COLO668 (cell line): Measurements from ENCODE around the gene FBRS.
"Not testable (repeated sequence)": the region's sequence is repeated elsewhere in the genome, so short reads cannot be mapped to it uniquely, and the experiment has no call there.

Experiments used
- DNase-seq: peaks from one replicate; lab custom pipeline; 2025; ENCODE audit not compliant: unreplicated experiment; lab: John Stamatoyannopoulos, UW

The FBRS gene

DNA sequence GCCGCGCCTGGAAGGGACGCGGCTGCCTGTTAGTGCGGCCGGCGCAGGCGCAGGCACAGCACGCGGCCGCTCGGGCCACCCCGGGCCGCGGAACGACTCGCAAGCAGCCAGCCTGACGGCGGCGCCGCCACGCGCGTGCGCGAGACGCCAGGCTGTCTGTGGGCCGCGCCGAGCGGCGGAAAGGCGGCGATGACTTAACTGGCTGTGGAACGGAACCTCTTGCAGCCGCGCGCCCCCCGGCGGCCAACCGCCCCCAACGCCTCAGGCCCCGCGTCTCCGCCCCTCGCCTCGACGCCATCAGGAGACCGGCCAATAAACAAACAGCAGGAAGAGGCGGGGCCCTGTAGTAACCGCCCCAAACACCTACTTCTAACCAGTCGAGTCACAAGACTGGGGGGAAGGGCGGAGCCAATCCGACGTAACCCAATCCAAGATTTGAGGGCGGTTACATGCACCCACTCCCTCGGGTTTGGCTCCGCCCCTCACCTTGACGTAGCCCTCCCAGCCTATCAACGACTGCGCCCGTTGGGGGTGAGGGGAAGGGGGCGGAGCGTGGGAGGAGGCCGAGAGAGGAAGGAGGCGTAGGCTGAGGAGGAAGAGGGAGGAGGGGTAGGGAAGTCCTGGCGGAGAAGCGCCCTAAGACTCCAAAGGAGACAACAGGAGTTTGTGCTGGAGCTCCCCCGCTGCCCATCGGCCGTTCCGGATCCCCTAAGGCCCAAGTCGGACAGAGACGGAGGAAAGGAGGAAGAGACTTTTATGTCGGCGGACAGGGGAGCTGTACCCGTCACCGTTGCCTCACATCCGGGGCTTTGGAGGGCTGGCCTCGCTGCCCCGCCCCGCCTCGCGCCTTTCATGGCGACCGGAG is at the start of gene FBRS:
TSS of gene FBRS (plus strand) at position 566 of the 865 bp plus-strand sequence. CDS start 1,088 bp downstream, outside the sequence.
- DNase-seq, result peak; percentile 100

GRCh38 chr16:30609002-30609925 is 49.0 kb upstream of the FBRS start:
- DNase-seq, result peak; percentile 54

GRCh38 chr16:30609926-30610839 is 48.0 kb upstream of the FBRS start, which contains the start of gene ZNF689:
TSS of gene ZNF689 (minus strand) at chr16:30610389. CDS start at chr16:30610041, 348 bp downstream.
- DNase-seq, result peak; percentile 94

DNA sequence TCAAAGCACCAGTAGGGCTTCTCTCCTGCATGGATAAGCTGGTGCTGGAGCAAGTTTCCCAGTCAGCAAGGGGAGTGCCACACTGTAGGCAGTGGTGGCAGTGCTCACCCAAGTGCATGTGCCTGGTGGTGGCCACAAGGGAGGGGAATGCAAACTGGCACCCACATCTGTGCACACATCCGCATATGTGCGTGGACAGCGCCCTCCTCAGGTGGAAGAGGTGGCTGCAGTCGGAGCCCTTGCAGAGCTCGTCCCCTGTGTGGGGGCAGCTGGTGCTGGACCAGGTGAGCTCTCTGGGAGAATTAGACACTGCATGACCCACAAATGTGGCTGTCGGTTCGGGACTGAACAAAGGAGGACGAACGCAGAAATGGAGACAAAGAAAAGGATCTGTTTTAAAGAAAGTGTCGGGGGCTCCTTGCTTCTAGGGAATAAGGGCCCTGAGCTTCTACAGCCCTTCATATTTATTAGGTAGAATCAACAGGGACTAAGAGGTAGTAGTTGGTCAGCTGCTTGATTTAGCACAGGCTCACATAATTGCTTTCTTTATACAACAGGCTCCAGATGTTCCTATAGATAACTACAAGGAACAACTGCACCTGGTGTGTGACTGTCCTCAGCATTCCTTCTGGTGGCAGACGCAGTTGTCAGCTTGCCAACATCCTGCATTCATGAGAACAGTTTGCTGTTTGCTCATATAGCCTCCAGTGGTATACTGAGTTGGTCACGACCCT is 42.7 kb upstream of the FBRS start:
- DNase-seq, result peak; percentile 54

GRCh38 chr16:30619202-30619601 is 39.0 kb upstream of the FBRS start:
- DNase-seq, result no peak

DNA sequence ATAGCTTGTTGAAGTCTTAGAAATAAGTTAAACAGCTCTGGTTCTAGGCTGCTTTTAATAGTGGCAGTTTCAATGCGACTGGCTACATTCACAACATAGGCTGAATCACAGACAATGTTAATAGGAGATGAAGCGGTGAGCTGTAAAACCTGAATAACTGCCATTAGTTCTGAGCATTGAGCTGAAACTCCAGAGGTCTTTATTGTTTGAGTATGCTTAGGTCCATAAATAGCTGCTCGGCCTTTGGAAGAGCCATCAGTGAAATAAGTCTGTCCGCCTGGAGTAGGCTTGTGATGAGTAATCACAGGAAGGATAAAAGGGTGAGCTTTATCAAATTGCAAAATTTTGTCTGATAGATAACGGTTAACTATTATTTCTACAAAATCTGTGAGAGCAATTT is 38.6 kb upstream of the FBRS start:
- no peak for DNase-seq

- no peak for DNase-seq
Measured at GRCh38 chr16:30620169-30620568, 38.1 kb upstream of the FBRS start.

GRCh38 chr16:30621765-30622164 is 36.5 kb upstream of the FBRS start:
- no peak for DNase-seq

- no peak for DNase-seq
Measured at GRCh38 chr16:30622455-30623032, 35.7 kb upstream of the FBRS start.

- no peak for DNase-seq
Measured at GRCh38 chr16:30623536-30624283, 34.5 kb upstream of the FBRS start.

DNA sequence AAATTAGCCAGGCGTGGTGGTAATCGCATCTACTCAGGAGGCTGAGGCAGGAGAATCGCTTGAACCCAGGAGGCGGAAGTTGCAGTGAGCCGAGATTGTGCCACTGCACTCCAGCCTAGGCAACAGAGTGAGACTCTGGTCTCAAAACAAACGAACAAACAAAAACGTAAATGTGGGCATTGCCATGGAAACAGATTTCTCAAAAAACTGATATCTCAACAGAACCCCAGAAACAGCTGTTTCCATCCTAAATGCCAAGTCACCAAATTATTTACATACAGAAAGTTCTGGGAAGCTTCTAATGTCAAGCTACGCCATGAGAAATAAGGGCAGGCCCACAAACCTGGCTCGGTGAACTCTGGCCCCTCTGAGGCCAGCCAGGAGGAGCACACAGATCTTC is 32.0 kb upstream of the FBRS start:
- no peak for DNase-seq

GRCh38 chr16:30628628-30629540 is 29.3 kb upstream of the FBRS start:
- DNase-seq, result peak; percentile 85

GRCh38 chr16:30632454-30632853 is 25.8 kb upstream of the FBRS start:
- not testable (repeated sequence) for DNase-seq

- no peak for DNase-seq
Measured at GRCh38 chr16:30633526-30633925, 24.7 kb upstream of the FBRS start.

GRCh38 chr16:30636599-30636998 is 21.6 kb upstream of the FBRS start:
- DNase-seq, result no peak

- DNase-seq, result not testable (repeated sequence)
Measured at GRCh38 chr16:30637139-30637538, 21.1 kb upstream of the FBRS start.

- DNase-seq, result peak; percentile 17
Measured at GRCh38 chr16:30637944-30638343, 20.3 kb upstream of the FBRS start.
